Neural cell (in vitro differentiated cells): ENCODE data around the gene KHDC1L. TPM values are rescaled to one million over a fixed set of nuclear protein-coding genes. Genes with fewer than 3 reads are reported as not detected.

Source experiments
- H2AFZ ChIP-seq: fragments of 200-600, 300-800 bp; sonication (generic), shearing (Covaris generic); 2 replicates; pipeline ENCODE4 v1.6.0; 2014; ENCODE audit warnings: low read depth, mild to moderate bottlenecking, antibody characterized with exemption, low read length, moderate library complexity
- H3F3A ChIP-seq: fragments of 200-600 bp; shearing (Covaris generic); 2 replicates; pipeline ENCODE4 v1.6.1; 2016; ENCODE audit warnings: mild to moderate bottlenecking, moderate library complexity, mixed read lengths, antibody characterized with exemption, low read length; ENCODE audit not compliant: insufficient read depth, poor library complexity, severe bottlenecking
- H3K27ac ChIP-seq: fragments of 200-600, 300-800 bp; sonication (generic), shearing (Covaris generic); 2 replicates; pipeline ENCODE4 v1.5.1; 2014; ENCODE audit warnings: mild to moderate bottlenecking, low read length, moderate library complexity
- H3K27me3 ChIP-seq: fragments of 300-800, 200-600 bp; sonication (generic), shearing (Covaris generic); 2 replicates; pipeline ENCODE4 v1.6.0; 2014; ENCODE audit warnings: mild to moderate bottlenecking, low read depth, low read length, moderate library complexity; ENCODE audit not compliant: insufficient read depth
- H3K36me3 ChIP-seq: fragments of 300-800, 200-600 bp; sonication (generic), shearing (Covaris generic); 2 replicates; pipeline ENCODE4 v1.5.1; 2014; ENCODE audit warnings: mild to moderate bottlenecking, antibody characterized with exemption, low read length, moderate library complexity; ENCODE audit not compliant: insufficient read depth
- H3K4me2 ChIP-seq: fragments of 300-800, 200-600 bp; sonication (generic), shearing (Covaris generic); 2 replicates; pipeline ENCODE4 v1.6.0; 2014; ENCODE audit warnings: mild to moderate bottlenecking, low read length
- H3K4me3 ChIP-seq: fragments of 300-800, 200-600 bp; sonication (generic), shearing (Covaris generic); 2 replicates; pipeline ENCODE4 v1.5.1; 2014; ENCODE audit warnings: mild to moderate bottlenecking, low read length, moderate library complexity
- H3K79me2 ChIP-seq: fragments of 200-600 bp; shearing (Covaris generic); replicated peaks from 2 replicates; pipeline ENCODE4 v1.6.0; 2014; ENCODE audit warnings: mild to moderate bottlenecking, low read length, moderate library complexity; ENCODE audit not compliant: insufficient read depth
- H3K9ac ChIP-seq: fragments of 300-800, 200-600 bp; sonication (generic), shearing (Covaris generic); 2 replicates; pipeline ENCODE4 v1.6.1; 2016; ENCODE audit warnings: mild to moderate bottlenecking, low read length, mixed read lengths
- H3K9me2 ChIP-seq: fragments of 200-600 bp; shearing (Covaris generic); 2 replicates; pipeline ENCODE4 v1.6.1; 2016; ENCODE audit warnings: mild to moderate bottlenecking, low read length, mixed read lengths; ENCODE audit not compliant: insufficient read depth
- H3K9me3 ChIP-seq: fragments of 200-600, 300-800 bp; sonication (generic), shearing (Covaris generic); 2 replicates; pipeline ENCODE4 v1.6.1; 2016; ENCODE audit warnings: mild to moderate bottlenecking, mixed run types, low read length, moderate library complexity, mixed read lengths
- H4K20me1 ChIP-seq: fragments of 200-600 bp; shearing (Covaris generic); 2 replicates; pipeline ENCODE4 v1.6.1; 2016; ENCODE audit warnings: mild to moderate bottlenecking, mixed run types; ENCODE audit not compliant: insufficient read depth
- CTCF ChIP-seq: fragments of 450-650 bp; IDR thresholded peaks from 2 replicates; pipeline ENCODE4 v1.5.1; 2014; ENCODE audit warnings: antibody characterized with exemption, mild to moderate bottlenecking, moderate library complexity; ENCODE audit not compliant: poor library complexity, severe bottlenecking
- EP300 ChIP-seq: fragments of 450-650 bp; conservative IDR thresholded peaks from 2 replicates; pipeline ENCODE4 v1.6.1; 2014; ENCODE audit warnings: antibody characterized with exemption, mild to moderate bottlenecking, moderate library complexity; ENCODE audit not compliant: poor library complexity, severe bottlenecking
- EZH2 ChIP-seq: fragments of 200-600, 300-800 bp; shearing (Covaris generic), sonication (generic); IDR thresholded peaks from 2 replicates; pipeline ENCODE4 v1.6.1; 2014; ENCODE audit warnings: antibody characterized with exemption, low read length, borderline replicate concordance, mild to moderate bottlenecking; ENCODE audit not compliant: insufficient read depth, poor library complexity, severe bottlenecking
- MXI1 ChIP-seq: fragments of 450-650 bp; conservative IDR thresholded peaks from 2 replicates; pipeline ENCODE4 v1.6.1; 2014; ENCODE audit warnings: antibody characterized with exemption, mild to moderate bottlenecking; ENCODE audit not compliant: poor library complexity, severe bottlenecking
- POLR2AphosphoS5 ChIP-seq: IDR thresholded peaks from 2 replicates; pipeline ENCODE4 v1.6.1; 2012
- RAD21 ChIP-seq: fragments of 450-650 bp; conservative IDR thresholded peaks from 2 replicates; pipeline ENCODE4 v1.6.1; 2014; ENCODE audit warnings: antibody characterized with exemption, mild to moderate bottlenecking, moderate library complexity
- REST ChIP-seq: IDR thresholded peaks from 2 replicates; pipeline ENCODE4 v1.6.1; 2012; ENCODE audit warnings: borderline replicate concordance
- SMC3 ChIP-seq: fragments of 450-650 bp; conservative IDR thresholded peaks from 2 replicates; pipeline ENCODE4 v1.6.1; 2014; ENCODE audit warnings: antibody characterized with exemption, mild to moderate bottlenecking, moderate library complexity; ENCODE audit not compliant: poor library complexity
- TAF1 ChIP-seq: IDR thresholded peaks from 2 replicates; pipeline ENCODE4 v1.6.1; 2012; ENCODE audit warnings: low read depth
- polyA plus RNA-seq: library from polyadenylated mRNA; depleted of rRNA; stranded (reverse); fragments of >200 nt; gene quantifications from 2 replicates; pipeline ENCODE4 v1.2.3, GENCODE V29; 2014

Gene KHDC1L
- polyA plus RNA-seq, 1 donor from 2014 or later, result not detected

DNA sequence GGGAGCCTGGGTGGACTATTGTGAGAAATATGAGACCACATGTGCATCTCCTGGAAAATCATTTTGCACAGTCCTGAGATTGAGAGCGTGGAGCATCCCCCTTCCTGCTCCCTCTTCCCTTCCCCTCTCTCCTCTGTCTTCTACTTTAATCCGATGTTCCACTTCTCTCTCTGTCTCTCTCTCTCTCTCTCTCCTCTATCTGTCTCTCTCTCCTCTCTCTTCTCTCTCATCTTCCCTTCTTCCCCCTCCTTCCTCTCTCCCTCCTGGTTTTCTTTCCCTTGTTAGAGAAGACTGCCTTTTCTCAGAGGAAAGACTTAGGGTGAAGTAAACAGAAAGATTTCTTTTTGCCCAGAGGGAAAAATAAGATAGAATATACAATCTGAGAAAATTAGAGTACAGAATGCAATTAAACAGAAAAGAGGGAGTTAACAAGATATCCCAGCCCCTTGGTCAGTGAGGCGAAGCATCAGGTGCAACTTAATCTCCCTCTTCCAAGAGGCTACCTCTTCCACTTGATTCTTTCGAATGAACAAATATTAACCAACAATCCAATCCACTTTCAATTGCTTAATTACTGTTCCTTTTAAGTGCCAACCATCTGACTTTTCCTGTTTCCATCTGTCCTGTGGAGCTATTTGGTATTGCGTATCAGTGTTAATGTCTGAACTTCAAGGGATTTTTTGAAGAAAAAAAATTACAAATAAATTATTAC, 23.1 kb upstream of the KHDC1L start:
- no peak overlapping the region for H3K4me3 ChIP-seq
- H3K9ac ChIP-seq, result no peak overlapping the region
- H3K27me3 ChIP-seq, result no peaks in the 10 kb centered on the region
- H3K27ac ChIP-seq, result no peak overlapping the region
- no peaks in the 10 kb centered on the region for H3K9me3 ChIP-seq
- H4K20me1 ChIP-seq, result no peaks in the 10 kb centered on the region
- H3K79me2 ChIP-seq, result no peaks in the 10 kb centered on the region
- no peak overlapping the region for H2AFZ ChIP-seq
- no peaks in the 10 kb centered on the region for H3K9me2 ChIP-seq
- H3F3A ChIP-seq, result no peaks in the 10 kb centered on the region
- TF ChIP-seq EZH2, result no peak
- no peak for TF ChIP-seq MXI1
- TF ChIP-seq EP300, result no peak
- TF ChIP-seq SMC3, result no peak
- no peak for TF ChIP-seq TAF1
- TF ChIP-seq RAD21, result no peak
- no peak for TF ChIP-seq CTCF
- TF ChIP-seq REST, result no peak
- TF ChIP-seq POLR2AphosphoS5, result no peak
- H3K4me2 ChIP-seq, result no peak overlapping the region
- H3K36me3 ChIP-seq, result no peaks in the 10 kb centered on the region

DNA sequence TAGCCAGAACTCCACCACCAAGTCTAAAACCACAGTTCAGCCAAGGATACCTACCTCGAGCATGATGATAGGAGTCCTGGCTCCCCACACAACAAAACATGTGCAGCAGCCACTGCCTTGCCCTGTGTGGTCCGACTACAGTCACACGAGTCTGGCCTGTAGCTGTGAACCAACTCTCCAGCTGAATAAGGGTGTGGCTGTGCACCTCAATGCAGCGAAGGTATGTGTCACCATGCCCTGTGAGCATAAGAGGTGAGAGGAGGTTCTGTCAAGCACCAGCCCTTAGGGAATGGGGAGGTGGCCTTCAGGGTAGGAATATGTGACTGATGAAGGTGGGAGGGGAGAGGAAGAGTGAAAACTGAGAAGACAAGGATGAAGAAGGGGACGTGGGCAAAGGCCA, 16.7 kb upstream of the KHDC1L start:
- Histone ChIP-seq H3K36me3 (no peaks in the 10 kb centered on the region), H3K79me2 (no peaks in the 10 kb centered on the region), H3K4me2 (no peak overlapping the region), H3K4me3 (no peak overlapping the region), H3K9me3 (no peaks in the 10 kb centered on the region), H3K9me2 (no peaks in the 10 kb centered on the region), H3K27me3 (no peaks in the 10 kb centered on the region), H3K9ac (no peak overlapping the region), H2AFZ (no peak overlapping the region), H4K20me1 (no peaks in the 10 kb centered on the region), H3F3A (no peaks in the 10 kb centered on the region), H3K27ac (no peak overlapping the region)
- TF ChIP-seq POLR2AphosphoS5, result no peak
- no peak for TF ChIP-seq TAF1
- TF ChIP-seq SMC3, result no peak
- no peak for TF ChIP-seq EZH2
- TF ChIP-seq RAD21, result no peak
- TF ChIP-seq REST, result no peak
- TF ChIP-seq EP300, result no peak
- TF ChIP-seq CTCF, result no peak
- no peak for TF ChIP-seq MXI1
